Neural progenitor cell (in vitro differentiated cells): ENCODE data around the gene TMEM233. TPM values are rescaled to one million over a fixed set of nuclear protein-coding genes. Genes with fewer than 3 reads are reported as not detected.

Source experiments
- DNase-seq: peaks from one replicate; pipeline ENCODE4 v3.0.0-alpha.2; 2016; ENCODE audit warnings: low spot score
- H2AFZ ChIP-seq: fragments of 200-600 bp; sonication (generic); replicated peaks from 2 replicates; pipeline ENCODE4 v1.6.1; 2016; ENCODE audit warnings: antibody characterized with exemption
- H3F3A ChIP-seq: fragments of 200-600 bp; sonication (generic); 2 replicates; pipeline ENCODE4 v1.6.1; 2016; ENCODE audit warnings: antibody characterized with exemption, low read depth
- H3K27ac ChIP-seq: fragments of 200-600 bp; sonication (generic); 2 replicates; pipeline ENCODE4 v1.5.1; 2016; ENCODE audit warnings: mild to moderate bottlenecking
- H3K27me3 ChIP-seq: fragments of 200-600 bp; sonication (generic); 2 replicates; pipeline ENCODE4 v1.6.1; 2016; ENCODE audit warnings: mild to moderate bottlenecking, moderate library complexity
- H3K36me3 ChIP-seq: fragments of 200-600 bp; sonication (generic); 2 replicates; pipeline ENCODE4 v1.5.1; 2016
- H3K4me1 ChIP-seq: fragments of 200-600 bp; sonication (generic); 2 replicates; pipeline ENCODE4 v1.6.1; 2016; ENCODE audit warnings: mixed run types
- H3K4me2 ChIP-seq: fragments of 200-600 bp; sonication (generic); 2 replicates; pipeline ENCODE4 v1.6.1; 2016
- H3K4me3 ChIP-seq: fragments of 200-600 bp; sonication (generic); 2 replicates; pipeline ENCODE4 v1.5.1; 2016
- H3K79me2 ChIP-seq: fragments of 200-600 bp; sonication (generic); 2 replicates; pipeline ENCODE4 v1.6.1; 2016; ENCODE audit warnings: low read depth
- H3K9ac ChIP-seq: fragments of 200-600 bp; sonication (generic); 2 replicates; pipeline ENCODE4 v1.6.1; 2016
- H3K9me3 ChIP-seq: fragments of 200-600 bp; sonication (generic); 2 replicates; pipeline ENCODE4 v1.5.1; 2016; ENCODE audit warnings: low read depth
- H4K20me1 ChIP-seq: fragments of 200-600 bp; sonication (generic); 2 replicates; pipeline ENCODE4 v1.6.1; 2016; ENCODE audit warnings: low read depth
- H3K27ac Mint-ChIP-seq: 3 replicates; pipeline ENCODE4 v1.8.0; 2021; ENCODE audit warnings: mixed read lengths
- H3K27me3 Mint-ChIP-seq: 2 replicates; pipeline ENCODE4 v1.8.0; 2022; ENCODE audit warnings: low read depth, mild to moderate bottlenecking, inconsistent platforms, moderate library complexity, mixed read lengths; ENCODE audit not compliant: insufficient read depth
- H3K36me3 Mint-ChIP-seq: 3 replicates; pipeline ENCODE4 v1.8.0; 2021; ENCODE audit warnings: mixed read lengths
- H3K4me1 Mint-ChIP-seq: 3 replicates; pipeline ENCODE4 v1.8.0; 2021; ENCODE audit warnings: mixed read lengths
- H3K4me3 Mint-ChIP-seq: 3 replicates; pipeline ENCODE4 v1.8.0; 2021; ENCODE audit warnings: mild to moderate bottlenecking, moderate library complexity, mixed read lengths
- H3K9me3 Mint-ChIP-seq: 3 replicates; pipeline ENCODE4 v1.8.0; 2020; ENCODE audit warnings: mixed read lengths
- EZH2 ChIP-seq: fragments of 200-600 bp; sonication (generic); IDR thresholded peaks from 2 replicates; pipeline ENCODE4 v1.6.1; 2017; ENCODE audit warnings: antibody characterized with exemption, mild to moderate bottlenecking, moderate library complexity
- EZH2phosphoT487 ChIP-seq: fragments of 200-600 bp; sonication (generic); IDR thresholded peaks from 2 replicates; pipeline ENCODE4 v1.6.1; 2017; ENCODE audit warnings: antibody characterized with exemption
- total RNA-seq: library from RNA; depleted of rRNA; stranded (reverse); fragments of >200 nt; gene quantifications from 2 replicates; pipeline ENCODE4 v1.2.3, GENCODE V29; 2015; ENCODE audit warnings: low replicate concordance
- TF ChIP-seq, protein P1 (sequence below): fragments of 200-600 bp; sonication (generic); IDR thresholded peaks from 2 replicates; pipeline ENCODE4 v1.5.1; 2017; ENCODE audit warnings: antibody characterized with exemption, mild to moderate bottlenecking

TMEM233 gene
- total RNA-seq, 1 donor from 2014 or later, result not detected

GRCh38 chr12:119621878-119622277 lies 28.3 kb downstream of the TMEM233 start:
- H4K20me1 ChIP-seq, result no peaks in the 10 kb centered on the region
- H3K9me3 ChIP-seq, result no peaks in the 10 kb centered on the region
- H3K36me3 ChIP-seq, result no peaks in the 10 kb centered on the region
- peaks cover 20% of the 10 kb centered on the region for H3K27me3 ChIP-seq
- no peaks in the 10 kb centered on the region for H3K4me1 ChIP-seq
- H3K4me3 ChIP-seq, result no peak overlapping the region
- H3K79me2 ChIP-seq, result no peaks in the 10 kb centered on the region
- H3F3A ChIP-seq, result no peaks in the 10 kb centered on the region
- Mint-ChIP-seq H3K27ac (no peak overlapping the region), H3K27me3 (no peaks in the 10 kb centered on the region), H3K9me3 (peaks cover 4% of the 10 kb centered on the region), H3K4me1 (no peaks in the 10 kb centered on the region), H3K36me3 (no peaks in the 10 kb centered on the region), H3K4me3 (no peak overlapping the region)
- TF ChIP-seq EZH2phosphoT487 (no peak), EZH2 (no peak)
- TF ChIP-seq, protein P1, sequence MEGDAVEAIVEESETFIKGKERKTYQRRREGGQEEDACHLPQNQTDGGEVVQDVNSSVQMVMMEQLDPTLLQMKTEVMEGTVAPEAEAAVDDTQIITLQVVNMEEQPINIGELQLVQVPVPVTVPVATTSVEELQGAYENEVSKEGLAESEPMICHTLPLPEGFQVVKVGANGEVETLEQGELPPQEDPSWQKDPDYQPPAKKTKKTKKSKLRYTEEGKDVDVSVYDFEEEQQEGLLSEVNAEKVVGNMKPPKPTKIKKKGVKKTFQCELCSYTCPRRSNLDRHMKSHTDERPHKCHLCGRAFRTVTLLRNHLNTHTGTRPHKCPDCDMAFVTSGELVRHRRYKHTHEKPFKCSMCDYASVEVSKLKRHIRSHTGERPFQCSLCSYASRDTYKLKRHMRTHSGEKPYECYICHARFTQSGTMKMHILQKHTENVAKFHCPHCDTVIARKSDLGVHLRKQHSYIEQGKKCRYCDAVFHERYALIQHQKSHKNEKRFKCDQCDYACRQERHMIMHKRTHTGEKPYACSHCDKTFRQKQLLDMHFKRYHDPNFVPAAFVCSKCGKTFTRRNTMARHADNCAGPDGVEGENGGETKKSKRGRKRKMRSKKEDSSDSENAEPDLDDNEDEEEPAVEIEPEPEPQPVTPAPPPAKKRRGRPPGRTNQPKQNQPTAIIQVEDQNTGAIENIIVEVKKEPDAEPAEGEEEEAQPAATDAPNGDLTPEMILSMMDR, result no peak
- H3K27ac ChIP-seq, result no peak overlapping the region
- no peak overlapping the region for H3K4me2 ChIP-seq
- no peak overlapping the region for H2AFZ ChIP-seq
- H3K9ac ChIP-seq, result no peak overlapping the region
- no peak for DNase-seq

DNA sequence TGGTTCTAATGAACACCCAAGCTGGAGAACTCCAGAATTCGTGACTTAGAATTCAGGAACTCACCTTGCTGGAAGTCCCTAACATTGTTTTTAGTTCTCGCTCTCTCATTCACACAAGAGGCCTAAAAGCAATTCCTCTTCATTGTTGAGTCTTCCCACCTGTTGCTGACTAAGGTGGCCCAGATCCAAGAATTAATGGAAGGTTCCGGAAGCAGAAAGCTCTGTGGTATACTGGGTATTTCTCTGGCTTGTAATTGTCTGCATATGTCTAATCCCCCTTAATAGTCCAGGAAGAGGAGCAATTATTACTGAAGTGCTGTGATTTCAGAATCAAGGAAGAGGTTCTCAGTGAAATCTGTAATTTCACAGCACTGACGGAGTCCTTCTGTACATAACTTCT lies 31.4 kb downstream of the TMEM233 start:
- no peak overlapping the region for H3K4me3 ChIP-seq
- H3K4me1 Mint-ChIP-seq, result no peaks in the 10 kb centered on the region
- no peak overlapping the region for H3K27ac ChIP-seq
- H4K20me1 ChIP-seq, result no peaks in the 10 kb centered on the region
- H3K36me3 ChIP-seq, result no peaks in the 10 kb centered on the region
- no peaks in the 10 kb centered on the region for H3K9me3 ChIP-seq
- H3K4me1 ChIP-seq, result no peaks in the 10 kb centered on the region
- no peak overlapping the region for H3K4me3 Mint-ChIP-seq
- no peak overlapping the region for H3K4me2 ChIP-seq
- H3K9ac ChIP-seq, result no peak overlapping the region
- H3K36me3 Mint-ChIP-seq, result no peaks in the 10 kb centered on the region
- H2AFZ ChIP-seq, result no peak overlapping the region
- no peaks in the 10 kb centered on the region for H3K9me3 Mint-ChIP-seq
- no peak overlapping the region for H3K27ac Mint-ChIP-seq
- DNase-seq, result no peak
- no peaks in the 10 kb centered on the region for H3F3A ChIP-seq
- no peak for TF ChIP-seq EZH2
- no peak for TF ChIP-seq EZH2phosphoT487
- TF ChIP-seq, protein P1, result no peak
- no peaks in the 10 kb centered on the region for H3K79me2 ChIP-seq
- H3K27me3 Mint-ChIP-seq, result no peaks in the 10 kb centered on the region
- peaks cover 20% of the 10 kb centered on the region for H3K27me3 ChIP-seq

GRCh38 chr12:119627019-119627643 lies 33.6 kb downstream of the TMEM233 start:
- H3K27ac ChIP-seq, result no peak overlapping the region
- no peak overlapping the region for H3K4me2 ChIP-seq
- H3K9me3 ChIP-seq, result no peaks in the 10 kb centered on the region
- Mint-ChIP-seq H3K4me1 (no peaks in the 10 kb centered on the region), H3K4me3 (no peak overlapping the region), H3K9me3 (no peaks in the 10 kb centered on the region), H3K27ac (no peak overlapping the region), H3K36me3 (no peaks in the 10 kb centered on the region), H3K27me3 (peaks cover 2% of the 10 kb centered on the region)
- no peaks in the 10 kb centered on the region for H3K4me1 ChIP-seq
- no peaks in the 10 kb centered on the region for H3F3A ChIP-seq
- H2AFZ ChIP-seq, result no peak overlapping the region
- H3K4me3 ChIP-seq, result no peak overlapping the region
- no peak overlapping the region for H3K9ac ChIP-seq
- H3K79me2 ChIP-seq, result no peaks in the 10 kb centered on the region
- TF ChIP-seq EZH2 (no peak), EZH2phosphoT487 (no peak)
- TF ChIP-seq, protein P1, result no peak
- H4K20me1 ChIP-seq, result no peaks in the 10 kb centered on the region
- no peaks in the 10 kb centered on the region for H3K36me3 ChIP-seq
- DNase-seq, result no peak
- peaks cover 11% of the 10 kb centered on the region for H3K27me3 ChIP-seq
